Fibroblast of lung (primary cell): ENCODE measurements around the gene TAL2. TPM values are rescaled to one million over a fixed set of nuclear protein-coding genes. Genes with fewer than 3 reads are reported as not detected.

Experiments used
- DNase-seq, 2 donors: peaks; one replicate each; pipeline versions ENCODE4 v3.0.0 to v3.0.0-alpha.2; 2010; ENCODE audit warnings: low read depth in 2 of 2
- H2AFZ ChIP-seq: 2 replicates; pipeline ENCODE4 v1.5.1; 2012; ENCODE audit warnings: low read length, control low read depth, inconsistent platforms
- H3K27ac ChIP-seq: 2 replicates; pipeline ENCODE4 v1.5.1; 2011; ENCODE audit warnings: low read length, control low read depth; ENCODE audit not compliant: insufficient read depth
- H3K27me3 ChIP-seq: 2 replicates; pipeline ENCODE4 v1.5.1; 2011; ENCODE audit warnings: mild to moderate bottlenecking, low read length; ENCODE audit not compliant: control insufficient read depth, insufficient read depth
- H3K36me3 ChIP-seq: 2 replicates; pipeline ENCODE4 v1.5.1; 2011; ENCODE audit warnings: low read length; ENCODE audit not compliant: control insufficient read depth, insufficient read depth
- H3K4me1 ChIP-seq: 2 replicates; pipeline ENCODE4 v1.5.1; 2011; ENCODE audit warnings: low read length; ENCODE audit not compliant: control insufficient read depth, insufficient read depth; ENCODE audit errors: extremely low read depth
- H3K4me2 ChIP-seq: 2 replicates; pipeline ENCODE4 v1.5.1; 2011; ENCODE audit warnings: low read length, control low read depth; ENCODE audit not compliant: insufficient read depth; ENCODE audit errors: extremely low read depth
- H3K4me3 ChIP-seq, 4 experiments: fragments of 200-600 bp in 1 of 4; sonication (generic) in 1 of 4; replicated peaks in 1 of 4; 2 replicates each; pipeline ENCODE4 v1.5.1; 2011 to 2016; ENCODE audit warnings: low read length in 4 of 4, low read depth in 3 of 4, mild to moderate bottlenecking in 3 of 4, control low read depth in 2 of 4, inconsistent platforms in 1 of 4, mixed read lengths in 1 of 4; ENCODE audit not compliant: insufficient read depth in 1 of 4; ENCODE audit errors: control extremely low read depth in 1 of 4
- H3K79me2 ChIP-seq: 2 replicates; pipeline ENCODE4 v1.5.1; 2012; ENCODE audit warnings: mild to moderate bottlenecking, low read length, inconsistent platforms; ENCODE audit not compliant: control insufficient read depth, insufficient read depth
- H3K9ac ChIP-seq: 2 replicates; pipeline ENCODE4 v1.5.1; 2011; ENCODE audit warnings: mild to moderate bottlenecking, low read length, control low read depth; ENCODE audit not compliant: insufficient read depth
- H3K9me3 ChIP-seq: 2 replicates; pipeline ENCODE4 v1.5.1; 2012; ENCODE audit warnings: low read depth, low read length; ENCODE audit not compliant: control insufficient read depth, insufficient read depth
- H4K20me1 ChIP-seq: 2 replicates; pipeline ENCODE4 v1.5.1; 2011; ENCODE audit warnings: low read length; ENCODE audit not compliant: control insufficient read depth, insufficient read depth; ENCODE audit errors: extremely low read depth
- EZH2 ChIP-seq: IDR thresholded peaks from 2 replicates; pipeline ENCODE4 v1.5.1; 2012; ENCODE audit warnings: low read length, control low read depth, mild to moderate bottlenecking; ENCODE audit errors: missing control alignments
- polyA plus RNA-seq, 2 donors: library from polyadenylated mRNA; depleted of rRNA in 1 of 2; stranded (reverse) in 1 of 2; unstranded in 1 of 2; fragments of >200 nt; gene quantifications; 2 replicates each; pipeline ENCODE4 v1.2.1, GENCODE V29; 2011 to 2012; ENCODE audit warnings: missing spikeins in 1 of 2
- total RNA-seq: library from RNA; depleted of rRNA; stranded (reverse); fragments of >200 nt; gene quantifications from 2 replicates; pipeline ENCODE4 v1.2.1, GENCODE V29; 2014
- TF ChIP-seq, protein P1 (sequence below), 2 donors: IDR thresholded peaks in 1 of 2; conservative IDR thresholded peaks in 1 of 2; 1 replicate in 1 of 2; 2 replicates in 1 of 2; pipeline ENCODE4 v1.5.1; 2011 to 2012; ENCODE audit warnings: low read length in 2 of 2, control low read depth in 1 of 2, inconsistent platforms in 1 of 2, low read depth in 1 of 2, mild to moderate bottlenecking in 1 of 2

TAL2 gene
- total and polyA plus RNA-seq, 2 donors (not counting 1 experiment from before 2014, with no cell fraction given), result 0.17 TPM; not detected in 1

DNA sequence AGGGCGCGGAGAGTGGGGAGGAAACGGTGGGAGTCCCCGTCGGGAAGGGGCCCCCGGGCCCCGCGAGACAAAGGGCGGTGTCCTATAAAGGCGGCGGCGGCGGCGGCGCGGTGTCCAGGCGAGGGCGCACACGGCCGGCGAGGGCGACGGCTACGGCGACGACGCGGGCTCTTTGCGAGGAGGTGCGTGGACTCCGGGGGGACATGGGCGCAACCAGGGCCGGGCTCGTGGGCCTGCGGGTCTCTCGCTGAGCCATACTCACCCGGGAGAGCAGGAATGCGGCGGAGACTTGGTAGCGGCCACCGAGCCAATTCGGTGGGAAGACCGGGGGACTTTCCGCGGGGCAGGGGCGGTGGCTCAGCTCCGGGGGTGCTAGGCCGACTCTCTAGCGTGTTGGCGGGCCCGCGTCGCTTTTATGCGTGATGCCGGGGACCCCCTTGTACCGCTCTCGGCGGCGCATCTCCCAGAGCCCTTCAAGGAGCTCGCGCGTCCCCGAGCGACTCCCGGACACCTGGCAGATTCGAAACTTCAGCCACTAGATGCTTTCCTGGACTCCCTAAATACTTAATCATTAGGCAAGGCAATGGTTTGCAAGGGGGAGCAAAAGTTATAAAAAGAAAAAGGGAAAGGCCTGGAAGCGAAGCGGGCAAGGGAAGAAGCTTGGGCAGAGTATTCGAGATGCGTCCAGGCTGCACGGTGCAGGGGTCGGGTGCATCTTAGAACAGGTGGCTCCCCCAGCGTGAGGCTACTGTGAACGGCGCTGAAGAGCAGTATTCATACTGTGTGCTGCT, 5.9 kb upstream of the TAL2 start:
- Histone ChIP-seq H3K36me3 (no peaks in the 10 kb centered on the region), H4K20me1 (no peaks in the 10 kb centered on the region), H2AFZ (peak overlapping the region; percentile 21), H3K4me2 (peak overlapping the region; percentile 69), H3K9ac (no peak overlapping the region), H3K27me3 (peaks cover 6% of the 10 kb centered on the region), H3K79me2 (no peaks in the 10 kb centered on the region), H3K4me1 (no peaks in the 10 kb centered on the region), H3K9me3 (no peaks in the 10 kb centered on the region), H3K27ac (no peak overlapping the region), H3K4me3 (peak overlapping the region; percentile 27 to 59 (median 41))
- peak in 1 of 2 donors; percentile 11 for DNase-seq
- TF ChIP-seq, protein P1, sequence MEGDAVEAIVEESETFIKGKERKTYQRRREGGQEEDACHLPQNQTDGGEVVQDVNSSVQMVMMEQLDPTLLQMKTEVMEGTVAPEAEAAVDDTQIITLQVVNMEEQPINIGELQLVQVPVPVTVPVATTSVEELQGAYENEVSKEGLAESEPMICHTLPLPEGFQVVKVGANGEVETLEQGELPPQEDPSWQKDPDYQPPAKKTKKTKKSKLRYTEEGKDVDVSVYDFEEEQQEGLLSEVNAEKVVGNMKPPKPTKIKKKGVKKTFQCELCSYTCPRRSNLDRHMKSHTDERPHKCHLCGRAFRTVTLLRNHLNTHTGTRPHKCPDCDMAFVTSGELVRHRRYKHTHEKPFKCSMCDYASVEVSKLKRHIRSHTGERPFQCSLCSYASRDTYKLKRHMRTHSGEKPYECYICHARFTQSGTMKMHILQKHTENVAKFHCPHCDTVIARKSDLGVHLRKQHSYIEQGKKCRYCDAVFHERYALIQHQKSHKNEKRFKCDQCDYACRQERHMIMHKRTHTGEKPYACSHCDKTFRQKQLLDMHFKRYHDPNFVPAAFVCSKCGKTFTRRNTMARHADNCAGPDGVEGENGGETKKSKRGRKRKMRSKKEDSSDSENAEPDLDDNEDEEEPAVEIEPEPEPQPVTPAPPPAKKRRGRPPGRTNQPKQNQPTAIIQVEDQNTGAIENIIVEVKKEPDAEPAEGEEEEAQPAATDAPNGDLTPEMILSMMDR (conservative IDR thresholded peaks at IDR 0.05 in 1 of 2, IDR thresholded peaks at IDR 0.05 in 1 of 2; ENCODE audit: low read depth in 1 of 2, low read length in 2 of 2), result no peak
- no peak for TF ChIP-seq EZH2

DNA sequence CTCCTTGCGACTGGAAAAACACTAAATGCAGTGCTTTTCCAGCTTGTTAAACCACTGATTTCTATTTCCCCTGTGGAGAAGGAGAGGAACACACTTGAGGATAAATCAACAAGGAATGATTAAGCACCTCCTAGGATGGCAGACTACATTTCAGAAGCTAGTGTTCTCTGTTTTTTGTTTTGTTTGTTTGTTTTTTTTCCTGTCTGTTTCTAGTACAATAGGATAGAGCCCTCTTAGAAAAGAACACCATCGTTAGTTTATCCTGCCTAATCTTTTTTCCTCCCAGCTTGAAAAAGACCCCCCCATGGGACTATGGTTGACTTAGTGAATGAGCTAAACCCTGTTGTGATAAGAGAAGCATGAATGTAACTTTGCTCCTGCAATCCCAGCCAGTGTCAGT, 3.9 kb upstream of the TAL2 start:
- TF ChIP-seq EZH2, result no peak
- TF ChIP-seq, protein P1 (conservative IDR thresholded peaks at IDR 0.05 in 1 of 2, IDR thresholded peaks at IDR 0.05 in 1 of 2; ENCODE audit: low read depth in 1 of 2, low read length in 2 of 2), result no peak
- DNase-seq, result no peak

DNA sequence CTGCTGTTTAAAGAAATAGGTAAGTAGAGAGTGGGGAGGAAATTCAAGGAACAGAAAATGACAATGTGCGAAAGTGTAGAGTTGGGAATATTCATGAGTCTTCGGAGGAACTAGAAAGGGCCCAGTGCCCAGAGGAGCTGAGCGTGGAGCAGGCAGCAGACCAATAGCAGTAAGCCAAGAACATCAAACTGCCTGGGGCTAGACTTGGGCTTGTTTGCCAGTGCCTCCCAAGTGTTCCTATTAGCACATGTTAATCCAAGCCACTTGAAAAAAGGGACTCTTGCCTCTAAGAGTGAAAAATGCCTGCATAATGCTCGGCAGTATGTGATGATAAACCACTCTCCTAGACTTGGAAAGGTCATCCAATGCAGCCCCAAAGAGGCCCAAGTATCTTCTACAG, 1.2 kb upstream of the TAL2 start:
- no peaks in the 10 kb centered on the region for H4K20me1 ChIP-seq
- H3K4me1 ChIP-seq, result no peaks in the 10 kb centered on the region
- H3K4me3 ChIP-seq, result no peak overlapping the region
- H3K9me3 ChIP-seq, result no peaks in the 10 kb centered on the region
- H3K79me2 ChIP-seq, result no peaks in the 10 kb centered on the region
- no peak overlapping the region for H3K9ac ChIP-seq
- H3K27ac ChIP-seq, result no peak overlapping the region
- H2AFZ ChIP-seq, result no peak overlapping the region
- no peaks in the 10 kb centered on the region for H3K36me3 ChIP-seq
- H3K27me3 ChIP-seq, result no peaks in the 10 kb centered on the region
- no peak for TF ChIP-seq EZH2
- TF ChIP-seq, protein P1 (conservative IDR thresholded peaks at IDR 0.05 in 1 of 2, IDR thresholded peaks at IDR 0.05 in 1 of 2; ENCODE audit: low read depth in 1 of 2, low read length in 2 of 2), result no peak
- no peak overlapping the region for H3K4me2 ChIP-seq
- DNase-seq, result no peak

More for the DNA sequence above, 3.9 kb upstream of the TAL2 start:
- no peak overlapping the region for H3K4me2 ChIP-seq
- H3K79me2 ChIP-seq, result no peaks in the 10 kb centered on the region
- no peak overlapping the region for H3K27ac ChIP-seq
- H3K9ac ChIP-seq, result no peak overlapping the region
- H3K4me1 ChIP-seq, result no peaks in the 10 kb centered on the region
- H3K27me3 ChIP-seq, result peaks cover 6% of the 10 kb centered on the region
- no peak overlapping the region for H2AFZ ChIP-seq
- no peaks in the 10 kb centered on the region for H4K20me1 ChIP-seq
- no peak overlapping the region for H3K4me3 ChIP-seq
- no peaks in the 10 kb centered on the region for H3K9me3 ChIP-seq
- no peaks in the 10 kb centered on the region for H3K36me3 ChIP-seq
